ENCODE data around the gene BAG3. TPM values are rescaled to one million over a fixed set of nuclear protein-coding genes. Genes with fewer than 3 reads are reported as not detected.
"Not testable (repeated sequence)": the region's sequence is repeated elsewhere in the genome, so short reads cannot be mapped to it uniquely, and the experiment has no call there.

Gene BAG3
- total and polyA plus RNA-seq, 10 donors: 2.1 to 36.0 (median 16.7) TPM

- no peaks in the 10 kb centered on the region for H3K27me3 ChIP-seq (replicated peaks in 1 of 7)
- WGBS, 5 donors: 83 to 91% (median 89%) methylated on average over 5 of the region's 5 CpGs
- H3K27ac ChIP-seq: no peak overlapping the region
- peaks cover 0 to 19% (median 5%) of the 10 kb centered on the region in 6 donors for H3K4me1 ChIP-seq
- intact Hi-C loops (cut with DNase I; ENCODE audit: low total_unique reads): no loop called here
- no peaks in the 10 kb centered on the region for H3K9me3 ChIP-seq
- no peak overlapping the region for H3K4me3 ChIP-seq
- TF ChIP-seq POLR2AphosphoS5 (IDR thresholded peaks at IDR 0.05) (no peak), POLR2A (IDR thresholded peaks at IDR 0.05) (no peak)
- TF ChIP-seq, protein P1, sequence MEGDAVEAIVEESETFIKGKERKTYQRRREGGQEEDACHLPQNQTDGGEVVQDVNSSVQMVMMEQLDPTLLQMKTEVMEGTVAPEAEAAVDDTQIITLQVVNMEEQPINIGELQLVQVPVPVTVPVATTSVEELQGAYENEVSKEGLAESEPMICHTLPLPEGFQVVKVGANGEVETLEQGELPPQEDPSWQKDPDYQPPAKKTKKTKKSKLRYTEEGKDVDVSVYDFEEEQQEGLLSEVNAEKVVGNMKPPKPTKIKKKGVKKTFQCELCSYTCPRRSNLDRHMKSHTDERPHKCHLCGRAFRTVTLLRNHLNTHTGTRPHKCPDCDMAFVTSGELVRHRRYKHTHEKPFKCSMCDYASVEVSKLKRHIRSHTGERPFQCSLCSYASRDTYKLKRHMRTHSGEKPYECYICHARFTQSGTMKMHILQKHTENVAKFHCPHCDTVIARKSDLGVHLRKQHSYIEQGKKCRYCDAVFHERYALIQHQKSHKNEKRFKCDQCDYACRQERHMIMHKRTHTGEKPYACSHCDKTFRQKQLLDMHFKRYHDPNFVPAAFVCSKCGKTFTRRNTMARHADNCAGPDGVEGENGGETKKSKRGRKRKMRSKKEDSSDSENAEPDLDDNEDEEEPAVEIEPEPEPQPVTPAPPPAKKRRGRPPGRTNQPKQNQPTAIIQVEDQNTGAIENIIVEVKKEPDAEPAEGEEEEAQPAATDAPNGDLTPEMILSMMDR (IDR thresholded peaks at IDR 0.05 in 8 of 11, conservative IDR thresholded peaks at IDR 0.05 in 3 of 11): no peak
- H3K36me3 ChIP-seq: no peaks in the 10 kb centered on the region
- DNase-seq: peak; percentile 45
These were observed 36.5 kb upstream of the BAG3 start for GRCh38 chr10:119614686-119615085.

- Histone ChIP-seq H3K27me3 (replicated peaks in 1 of 7) (no peaks in the 10 kb centered on the region), H3K4me1 (peaks cover 0 to 21% (median 8%) of the 10 kb centered on the region in 6 donors), H3K9me3 (no peaks in the 10 kb centered on the region), H3K4me3 (no peak overlapping the region), H3K36me3 (no peaks in the 10 kb centered on the region), H3K27ac (no peak overlapping the region)
- intact Hi-C loops (cut with DNase I; ENCODE audit: low total_unique reads): no loop called here
- TF ChIP-seq POLR2A (IDR thresholded peaks at IDR 0.05) (no peak), POLR2AphosphoS5 (IDR thresholded peaks at IDR 0.05) (no peak)
- TF ChIP-seq, protein P1 (IDR thresholded peaks at IDR 0.05 in 8 of 11, conservative IDR thresholded peaks at IDR 0.05 in 3 of 11): peak in 2 of 11 experiments; percentile 11 to 27
- peak; percentile 55 for DNase-seq
- 71 to 80% (median 76%) methylated on average over 13 of the region's 13 CpGs for WGBS, 5 donors
These were observed 34.2 kb upstream of the BAG3 start for GRCh38 chr10:119616882-119617570.

- Histone ChIP-seq H3K4me1 (peaks cover 0 to 21% (median 8%) of the 10 kb centered on the region in 6 donors), H3K4me3 (no peak overlapping the region), H3K27ac (peak overlapping the region in 3 of 8 donors; percentile 27 to 52 (median 39)), H3K27me3 (replicated peaks in 1 of 7) (no peaks in the 10 kb centered on the region), H3K36me3 (no peaks in the 10 kb centered on the region), H3K9me3 (no peaks in the 10 kb centered on the region)
- WGBS, 5 donors: 66 to 86% (median 76%) methylated on average over 2 of the region's 2 CpGs
- intact Hi-C loops (cut with DNase I; ENCODE audit: low total_unique reads): no loop called here
- TF ChIP-seq POLR2A (IDR thresholded peaks at IDR 0.05): no peak
- TF ChIP-seq, protein P1 (IDR thresholded peaks at IDR 0.05 in 8 of 11, conservative IDR thresholded peaks at IDR 0.05 in 3 of 11): no peak
- no peak for TF ChIP-seq POLR2AphosphoS5 (IDR thresholded peaks at IDR 0.05)
- no peak for DNase-seq
These were observed 32.0 kb upstream of the BAG3 start for GRCh38 chr10:119619215-119619614.

GRCh38 chr10:119619811-119620210, 31.4 kb upstream of the BAG3 start:
- H3K27ac ChIP-seq: peak overlapping the region in 2 of 8 donors; percentile 39 to 52
- H3K9me3 ChIP-seq; H3K36me3 ChIP-seq; DNase-seq; intact Hi-C loops (cut with DNase I; ENCODE audit: low total_unique reads); H3K4me3 ChIP-seq; H3K27me3 ChIP-seq (replicated peaks in 1 of 7): not testable (repeated sequence)
- 89 to 100% (median 93%) methylated on average over 8 of the region's 8 CpGs for WGBS, 5 donors
- peaks cover 0 to 21% (median 8%) of the 10 kb centered on the region in 6 donors for H3K4me1 ChIP-seq
